A549 (cell line): Measurements from ENCODE around the gene GGPS1. TPM values are rescaled to one million over a fixed set of nuclear protein-coding genes. Genes with fewer than 3 reads are reported as not detected.

ENCODE experiments used
- ATAC-seq, 2 experiments: fragments of 200-7000 bp in 1 of 2; fragments of >200 bp in 1 of 2; cut with Nextera tagmentation in 1 of 2; cut with Tn5 transposase in 1 of 2; 3 replicates each; pipeline versions ENCODE4 v1.8.0 to v1.9.1; 2018 to 2020; ENCODE audit warnings: mild to moderate bottlenecking in 1 of 2, moderate library complexity in 1 of 2
- CTCF ChIA-PET: fragments of 300-600 bp; sonication (Branson Sonifier 250); formaldehyde crosslinking; extraction: SDS; loops from one replicate; lab custom pipeline; 2021; ENCODE audit warnings: antibody characterized with exemption, inconsistent platforms; lab: Yijun Ruan, JAX
- POLR2A ChIA-PET: fragments of 350-600 bp; formaldehyde crosslinking; extraction: SDS; loops from one replicate; lab custom pipeline; 2021; ENCODE audit warnings: antibody characterized with exemption, inconsistent platforms; lab: Yijun Ruan, JAX
- DNase-seq, 2 experiments: peaks; one replicate each; pipeline versions ENCODE4 v3.0.0 to v3.0.0-alpha.2; 2011 to 2016; ENCODE audit warnings: low read depth in 1 of 2, low spot score in 1 of 2
- FAIRE-seq: peaks from 2 replicates; lab custom pipeline; 2011; peaks lifted over from hg19 to GRCh38; lab: Jason Lieb, UNC
- H3K27ac ChIP-seq, 2 experiments: fragments of >200 bp; sonication (Bioruptor Twin); formaldehyde crosslinking; 3 replicates each; pipeline ENCODE4 v1.5.1; 2016 to 2017
- H3K4me1 ChIP-seq: fragments of >200 bp; sonication (Bioruptor Twin); formaldehyde crosslinking; 3 replicates; pipeline ENCODE4 v1.6.1; 2016
- H3K4me2 ChIP-seq: fragments of >200 bp; sonication (Bioruptor Twin); formaldehyde crosslinking; 3 replicates; pipeline ENCODE4 v1.6.1; 2016
- H3K4me3 ChIP-seq: fragments of >200 bp; sonication (Bioruptor Twin); formaldehyde crosslinking; 3 replicates; pipeline ENCODE4 v1.5.1; 2016
- H3K9me3 ChIP-seq: fragments of >200 bp; sonication (Bioruptor Twin); formaldehyde crosslinking; 3 replicates; pipeline ENCODE4 v1.6.1; 2016
- CBX8 ChIP-seq: fragments of 200-600 bp; sonication (generic); IDR thresholded peaks from 2 replicates; pipeline ENCODE4 v1.6.1; 2016
- CEBPB ChIP-seq, 2 experiments: fragments of >200 bp in 1 of 2; sonication (Bioruptor Twin) in 1 of 2; formaldehyde crosslinking in 1 of 2; IDR thresholded peaks; 2 replicates each; pipeline ENCODE4 v1.6.1; 2012 to 2016
- CHD4 ChIP-seq: fragments of 200-600 bp; sonication (generic); IDR thresholded peaks from 2 replicates; pipeline ENCODE4 v1.6.1; 2016; ENCODE audit warnings: antibody characterized with exemption, mild to moderate bottlenecking, borderline replicate concordance
- EHF ChIP-seq: fragments of 250-450 bp; sonication (Bioruptor Pico); IDR thresholded peaks from 2 replicates; pipeline ENCODE4 v1.5.0; 2020; ENCODE audit warnings: mild to moderate bottlenecking
- FOSL2 ChIP-seq, 2 experiments: fragments of 450-650 bp in 1 of 2; fragments of >200 bp in 1 of 2; sonication (Bioruptor Twin) in 1 of 2; formaldehyde crosslinking; IDR thresholded peaks; 2 replicates each; pipeline versions ENCODE4 v1.5.0 to v1.6.1; 2016 to 2020; ENCODE audit warnings: mild to moderate bottlenecking in 1 of 2, moderate library complexity in 1 of 2
- GATA3 ChIP-seq: IDR thresholded peaks from 2 replicates; pipeline ENCODE4 v1.6.1; 2012; ENCODE audit warnings: borderline replicate concordance
- HDAC2 ChIP-seq: fragments of 200-600 bp; sonication (generic); IDR thresholded peaks from 2 replicates; pipeline ENCODE4 v1.6.1; 2016
- HOXB5 ChIP-seq: fragments of 250-450 bp; sonication (Bioruptor Pico); IDR thresholded peaks from 2 replicates; pipeline ENCODE4 v1.5.0; 2020; ENCODE audit warnings: mild to moderate bottlenecking, moderate library complexity
- JUN ChIP-seq, 2 experiments: fragments of >200 bp; sonication (Bioruptor Twin); formaldehyde crosslinking; IDR thresholded peaks; 2 replicates in 1 of 2; 3 replicates in 1 of 2; pipeline ENCODE4 v1.6.1; 2016 to 2017
- JUNB ChIP-seq: fragments of >200 bp; sonication (Bioruptor Twin); formaldehyde crosslinking; IDR thresholded peaks from 2 replicates; pipeline ENCODE4 v1.6.1; 2016
- KDM5A ChIP-seq: fragments of 200-600 bp; sonication (generic); IDR thresholded peaks from 2 replicates; pipeline ENCODE4 v1.6.1; 2016; ENCODE audit warnings: antibody characterized with exemption, mild to moderate bottlenecking
- NFE2L2 ChIP-seq: fragments of 150-350 bp; conservative IDR thresholded peaks from 2 replicates; pipeline ENCODE4 v1.6.1; 2014; ENCODE audit warnings: low read length
- NPAS2 ChIP-seq: fragments of 250-450 bp; sonication (Bioruptor Pico); IDR thresholded peaks from 2 replicates; pipeline ENCODE4 v1.8.0; 2022; ENCODE audit warnings: mild to moderate bottlenecking, moderate library complexity, borderline replicate concordance
- POLR2AphosphoS2 ChIP-seq: conservative IDR thresholded peaks from 2 replicates; pipeline ENCODE4 v1.6.1; 2012; ENCODE audit warnings: low read length, improper control_type of control experiment, inconsistent platforms
- RAD21 ChIP-seq, 2 experiments: fragments of >200 bp in 1 of 2; sonication (Bioruptor Twin) in 1 of 2; formaldehyde crosslinking in 1 of 2; IDR thresholded peaks in 1 of 2; conservative IDR thresholded peaks in 1 of 2; 2 replicates in 1 of 2; 3 replicates in 1 of 2; pipeline ENCODE4 v1.6.1; 2012 to 2018; ENCODE audit warnings: inconsistent platforms in 1 of 2
- RFX5 ChIP-seq: fragments of 450-650 bp; IDR thresholded peaks from 2 replicates; pipeline ENCODE4 v1.7.1; 2014; ENCODE audit warnings: antibody characterized with exemption, mild to moderate bottlenecking, moderate library complexity
- ZNF302 ChIP-seq: fragments of 250-450 bp; sonication (Bioruptor Pico); IDR thresholded peaks from 2 replicates; pipeline ENCODE4 v1.9.0; 2021; ENCODE audit warnings: inconsistent platforms, mild to moderate bottlenecking, moderate library complexity
- ZSCAN20 ChIP-seq: fragments of 250-450 bp; sonication (Bioruptor Pico); IDR thresholded peaks from 2 replicates; pipeline ENCODE4 v1.8.0; 2022; ENCODE audit warnings: mild to moderate bottlenecking, moderate library complexity
- WGBS: methylation state at CpG from one replicate; pipeline ENCODE4 v1.1.6; 2017; ENCODE audit errors: missing lambda C conversion rate; 5-methylcytosine and 5-hydroxymethylcytosine counted together
- polyA plus RNA-seq, 4 experiments: library from polyadenylated mRNA; depleted of rRNA in 3 of 4; stranded (reverse); fragments of >200 nt; fragmentation: RNase III in 1 of 4; extraction: RNeasy Plus Mini Kit Qiagen cat#74134 plus additional on column Dnase treatment in 1 of 4; gene quantifications; 2 replicates in 3 of 4; 3 replicates in 1 of 4; pipeline ENCODE4 v1.2.3, GENCODE V29; 2011 to 2017
- TF ChIP-seq, protein P1 (sequence below): fragments of >200 bp; sonication (Bioruptor Twin); formaldehyde crosslinking; IDR thresholded peaks from 3 replicates; pipeline ENCODE4 v1.5.1; 2016
- TF ChIP-seq, protein P2 (sequence below): fragments of >200 bp; sonication (Bioruptor Twin); formaldehyde crosslinking; IDR thresholded peaks from 2 replicates; pipeline ENCODE4 v1.6.1; 2016
- TF ChIP-seq, protein P3 (sequence below): fragments of 150-350 bp; IDR thresholded peaks from 2 replicates; pipeline ENCODE4 v1.6.1; 2014; ENCODE audit warnings: low read depth, mild to moderate bottlenecking, low read length
- TF ChIP-seq, protein P4 (sequence below): fragments of 200-600 bp; sonication (generic); IDR thresholded peaks from 2 replicates; pipeline ENCODE4 v1.6.1; 2016; ENCODE audit warnings: antibody characterized with exemption, mild to moderate bottlenecking, moderate library complexity
- TF ChIP-seq, protein P5 (sequence below): IDR thresholded peaks from 2 replicates; pipeline ENCODE4 v1.6.1; 2012; ENCODE audit warnings: low read depth, borderline replicate concordance

Gene GGPS1
- polyA plus RNA-seq, 2 of the 4 experiments (the other 2 are of a cell fraction) = 27.5 to 58.5 TPM

DNA sequence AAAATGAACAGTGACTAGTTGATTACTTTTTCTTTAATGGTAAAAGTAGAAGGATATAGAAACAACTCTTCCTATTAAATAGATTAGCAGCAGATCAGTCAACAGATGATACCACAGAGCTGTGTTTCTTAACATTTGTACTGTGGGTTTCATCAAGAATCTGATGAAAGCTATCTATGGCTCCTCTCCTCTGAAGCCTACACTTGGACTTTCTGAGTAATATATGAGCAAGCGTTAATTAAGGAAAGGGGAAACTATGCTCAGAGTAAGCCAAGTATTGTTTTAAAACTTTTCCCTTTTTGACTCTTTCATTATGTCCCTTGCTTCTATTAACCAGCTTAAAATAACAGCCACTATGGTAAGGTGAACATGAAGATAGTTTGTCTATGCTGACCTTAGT, 11.2 kb upstream of the GGPS1 start:
- H3K4me3 ChIP-seq = no peak overlapping the region
- ATAC-seq (no peak), FAIRE-seq (no peak)
- no peak overlapping the region for H3K4me2 ChIP-seq
- peaks cover 9% of the 10 kb centered on the region; the same call in 2 of the 3 replicates for H3K4me1 ChIP-seq
- no peak overlapping the region for H3K27ac ChIP-seq
- 91% methylated on average over 1 of the region's 1 CpG for WGBS
- no peaks in the 10 kb centered on the region for H3K9me3 ChIP-seq
- POLR2A ChIA-PET = interaction anchor here (1.2 kb wide), 1 partner anchor 11 kb away, joined by 3 read pairs; the partner anchor contains the start of gene ARID4B
- TF ChIP-seq CBX8 = no peak
- TF ChIP-seq HDAC2 = no peak
- TF ChIP-seq, protein P1, sequence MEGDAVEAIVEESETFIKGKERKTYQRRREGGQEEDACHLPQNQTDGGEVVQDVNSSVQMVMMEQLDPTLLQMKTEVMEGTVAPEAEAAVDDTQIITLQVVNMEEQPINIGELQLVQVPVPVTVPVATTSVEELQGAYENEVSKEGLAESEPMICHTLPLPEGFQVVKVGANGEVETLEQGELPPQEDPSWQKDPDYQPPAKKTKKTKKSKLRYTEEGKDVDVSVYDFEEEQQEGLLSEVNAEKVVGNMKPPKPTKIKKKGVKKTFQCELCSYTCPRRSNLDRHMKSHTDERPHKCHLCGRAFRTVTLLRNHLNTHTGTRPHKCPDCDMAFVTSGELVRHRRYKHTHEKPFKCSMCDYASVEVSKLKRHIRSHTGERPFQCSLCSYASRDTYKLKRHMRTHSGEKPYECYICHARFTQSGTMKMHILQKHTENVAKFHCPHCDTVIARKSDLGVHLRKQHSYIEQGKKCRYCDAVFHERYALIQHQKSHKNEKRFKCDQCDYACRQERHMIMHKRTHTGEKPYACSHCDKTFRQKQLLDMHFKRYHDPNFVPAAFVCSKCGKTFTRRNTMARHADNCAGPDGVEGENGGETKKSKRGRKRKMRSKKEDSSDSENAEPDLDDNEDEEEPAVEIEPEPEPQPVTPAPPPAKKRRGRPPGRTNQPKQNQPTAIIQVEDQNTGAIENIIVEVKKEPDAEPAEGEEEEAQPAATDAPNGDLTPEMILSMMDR = no peak
- no peak for TF ChIP-seq POLR2AphosphoS2
- TF ChIP-seq, protein P2, sequence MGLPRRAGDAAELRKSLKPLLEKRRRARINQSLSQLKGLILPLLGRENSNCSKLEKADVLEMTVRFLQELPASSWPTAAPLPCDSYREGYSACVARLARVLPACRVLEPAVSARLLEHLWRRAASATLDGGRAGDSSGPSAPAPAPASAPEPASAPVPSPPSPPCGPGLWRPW = no peak
- TF ChIP-seq NPAS2 (CRISPR knock-in tag) = no peak
- no peak for TF ChIP-seq RAD21 (conservative IDR thresholded peaks at IDR 0.05 in 1 of 2, IDR thresholded peaks at IDR 0.05 in 1 of 2)
- TF ChIP-seq, all 56 proteins: peak for 0
- DNase-seq = no peak
- CTCF ChIA-PET = no interaction called here

DNA sequence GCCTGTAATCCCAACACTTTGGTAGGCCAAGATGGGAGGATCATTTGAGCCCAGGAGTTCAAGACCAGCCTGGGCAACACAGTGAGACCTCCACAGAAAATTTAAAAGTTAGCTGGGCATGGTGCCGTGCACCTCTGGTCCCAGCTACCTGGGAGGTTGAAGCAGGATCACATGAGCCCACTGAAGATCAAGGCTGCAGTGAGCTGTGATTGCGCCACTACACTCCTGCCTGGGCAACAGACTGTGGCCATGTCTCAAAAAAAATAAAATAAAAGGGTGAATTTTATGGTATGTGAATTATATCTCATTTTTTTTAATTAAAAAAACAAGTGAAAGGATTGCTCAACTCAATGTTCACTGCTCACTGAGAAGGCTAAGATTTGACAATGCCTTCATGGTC, 9.1 kb upstream of the GGPS1 start:
- no peak for FAIRE-seq
- no peak overlapping the region for H3K4me2 ChIP-seq

DNA sequence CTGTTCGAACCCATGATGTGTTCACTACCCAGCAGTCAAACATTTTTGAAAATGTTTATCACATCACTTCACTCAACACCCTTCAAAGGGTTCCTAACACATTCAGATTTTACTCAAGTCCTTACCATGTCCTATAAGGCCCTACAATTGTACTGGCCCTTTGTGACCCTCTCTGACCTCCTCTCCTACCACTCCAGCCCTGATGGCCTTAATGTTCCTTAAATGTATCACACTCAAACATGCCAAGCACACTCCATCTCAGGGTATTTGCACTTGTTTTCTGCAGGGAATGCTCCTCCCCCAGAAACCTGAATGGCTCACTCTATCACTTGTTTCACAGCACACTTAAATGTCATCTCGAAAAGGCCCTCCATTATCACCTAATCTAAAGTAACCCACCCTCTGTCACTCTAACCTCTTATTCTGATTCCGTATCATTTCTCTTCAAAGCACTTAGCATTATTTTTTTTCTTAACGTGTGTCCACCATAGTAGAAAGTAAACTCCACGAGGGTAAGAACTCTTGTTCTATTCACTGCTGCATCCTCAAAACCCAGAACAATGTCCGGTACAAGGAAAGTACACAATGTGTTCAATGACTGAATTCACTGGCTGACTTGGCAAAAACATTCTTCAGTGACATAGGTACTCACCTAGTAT, 7.7 kb upstream of the GGPS1 start:
- Histone ChIP-seq H3K4me2 (no peak overlapping the region), H3K4me3 (no peak overlapping the region), H3K27ac (no peak overlapping the region), H3K9me3 (no peaks in the 10 kb centered on the region), H3K4me1 (peaks cover 13% of the 10 kb centered on the region; the same call in 2 of the 3 replicates)
- DNase-seq (no peak), ATAC-seq (no peak; a peak in 1 of 6 replicates), FAIRE-seq (no peak)
- ChIA-PET POLR2A (no interaction called here), CTCF (no interaction called here)
- 89% methylated on average over 6 of the region's 6 CpGs for WGBS
- TF ChIP-seq FOSL2 (IDR thresholded peaks at IDR 0.05) = no peak
- TF ChIP-seq FOSL2 (CRISPR knock-in tag; IDR thresholded peaks at IDR 0.05) = no peak
- TF ChIP-seq ZSCAN20 (CRISPR knock-in tag) = no peak
- no peak for TF ChIP-seq EHF (CRISPR knock-in tag)
- TF ChIP-seq POLR2AphosphoS2 = no peak
- no peak for TF ChIP-seq HOXB5
- TF ChIP-seq JUN (IDR thresholded peaks at IDR 0.05) = no peak
- TF ChIP-seq NFE2L2 = no peak
- TF ChIP-seq GATA3 = no peak
- TF ChIP-seq JUNB = no peak
- TF ChIP-seq, protein P3, sequence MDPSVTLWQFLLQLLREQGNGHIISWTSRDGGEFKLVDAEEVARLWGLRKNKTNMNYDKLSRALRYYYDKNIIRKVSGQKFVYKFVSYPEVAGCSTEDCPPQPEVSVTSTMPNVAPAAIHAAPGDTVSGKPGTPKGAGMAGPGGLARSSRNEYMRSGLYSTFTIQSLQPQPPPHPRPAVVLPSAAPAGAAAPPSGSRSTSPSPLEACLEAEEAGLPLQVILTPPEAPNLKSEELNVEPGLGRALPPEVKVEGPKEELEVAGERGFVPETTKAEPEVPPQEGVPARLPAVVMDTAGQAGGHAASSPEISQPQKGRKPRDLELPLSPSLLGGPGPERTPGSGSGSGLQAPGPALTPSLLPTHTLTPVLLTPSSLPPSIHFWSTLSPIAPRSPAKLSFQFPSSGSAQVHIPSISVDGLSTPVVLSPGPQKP = no peak
- TF ChIP-seq, protein P4, sequence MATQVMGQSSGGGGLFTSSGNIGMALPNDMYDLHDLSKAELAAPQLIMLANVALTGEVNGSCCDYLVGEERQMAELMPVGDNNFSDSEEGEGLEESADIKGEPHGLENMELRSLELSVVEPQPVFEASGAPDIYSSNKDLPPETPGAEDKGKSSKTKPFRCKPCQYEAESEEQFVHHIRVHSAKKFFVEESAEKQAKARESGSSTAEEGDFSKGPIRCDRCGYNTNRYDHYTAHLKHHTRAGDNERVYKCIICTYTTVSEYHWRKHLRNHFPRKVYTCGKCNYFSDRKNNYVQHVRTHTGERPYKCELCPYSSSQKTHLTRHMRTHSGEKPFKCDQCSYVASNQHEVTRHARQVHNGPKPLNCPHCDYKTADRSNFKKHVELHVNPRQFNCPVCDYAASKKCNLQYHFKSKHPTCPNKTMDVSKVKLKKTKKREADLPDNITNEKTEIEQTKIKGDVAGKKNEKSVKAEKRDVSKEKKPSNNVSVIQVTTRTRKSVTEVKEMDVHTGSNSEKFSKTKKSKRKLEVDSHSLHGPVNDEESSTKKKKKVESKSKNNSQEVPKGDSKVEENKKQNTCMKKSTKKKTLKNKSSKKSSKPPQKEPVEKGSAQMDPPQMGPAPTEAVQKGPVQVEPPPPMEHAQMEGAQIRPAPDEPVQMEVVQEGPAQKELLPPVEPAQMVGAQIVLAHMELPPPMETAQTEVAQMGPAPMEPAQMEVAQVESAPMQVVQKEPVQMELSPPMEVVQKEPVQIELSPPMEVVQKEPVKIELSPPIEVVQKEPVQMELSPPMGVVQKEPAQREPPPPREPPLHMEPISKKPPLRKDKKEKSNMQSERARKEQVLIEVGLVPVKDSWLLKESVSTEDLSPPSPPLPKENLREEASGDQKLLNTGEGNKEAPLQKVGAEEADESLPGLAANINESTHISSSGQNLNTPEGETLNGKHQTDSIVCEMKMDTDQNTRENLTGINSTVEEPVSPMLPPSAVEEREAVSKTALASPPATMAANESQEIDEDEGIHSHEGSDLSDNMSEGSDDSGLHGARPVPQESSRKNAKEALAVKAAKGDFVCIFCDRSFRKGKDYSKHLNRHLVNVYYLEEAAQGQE = no peak
- TF ChIP-seq RAD21 (conservative IDR thresholded peaks at IDR 0.05 in 1 of 2, IDR thresholded peaks at IDR 0.05 in 1 of 2) = no peak
- no peak for TF ChIP-seq CHD4

More for the DNA sequence above, 9.1 kb upstream of the GGPS1 start:
- H3K4me3 ChIP-seq = no peak overlapping the region
- H3K9me3 ChIP-seq = no peaks in the 10 kb centered on the region
- POLR2A ChIA-PET = no interaction called here
- no peak overlapping the region for H3K27ac ChIP-seq
- CTCF ChIA-PET = no interaction called here
- no peak for TF ChIP-seq HDAC2
- peak in 1 of 2 experiments; percentile 41; a peak in 1 of 4 replicates for TF ChIP-seq CEBPB (IDR thresholded peaks at IDR 0.05)
- TF ChIP-seq KDM5A = no peak
- TF ChIP-seq ZNF302 = no peak
- TF ChIP-seq, protein P2 = no peak
- no peak for TF ChIP-seq RFX5
- TF ChIP-seq, protein P5, sequence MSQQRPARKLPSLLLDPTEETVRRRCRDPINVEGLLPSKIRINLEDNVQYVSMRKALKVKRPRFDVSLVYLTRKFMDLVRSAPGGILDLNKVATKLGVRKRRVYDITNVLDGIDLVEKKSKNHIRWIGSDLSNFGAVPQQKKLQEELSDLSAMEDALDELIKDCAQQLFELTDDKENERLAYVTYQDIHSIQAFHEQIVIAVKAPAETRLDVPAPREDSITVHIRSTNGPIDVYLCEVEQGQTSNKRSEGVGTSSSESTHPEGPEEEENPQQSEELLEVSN = no peak
- TF ChIP-seq, protein P3 = no peak
- TF ChIP-seq, all 56 proteins: peak for 1
- 98% methylated on average over 2 of the region's 2 CpGs for WGBS
- ATAC-seq (no peak; a peak in 1 of 6 replicates), DNase-seq (no peak)
- H3K4me1 ChIP-seq = peaks cover 4% of the 10 kb centered on the region; the same call in 2 of the 3 replicates
